HG03135 (cell line): Measurements from ENCODE around the gene MADCAM1.
"Not testable (repeated sequence)": the region's sequence is repeated elsewhere in the genome, so short reads cannot be mapped to it uniquely, and the experiment has no call there.

Experiments used
- ATAC-seq: cut with Tn5 transposase; IDR thresholded peaks from one replicate; pipeline ENCODE4 v1.9.1; 2021; ENCODE audit warnings: mild to moderate bottlenecking, moderate library complexity; ENCODE audit not compliant: unreplicated experiment

MADCAM1 gene

GRCh38 chr19:496112-496665 lies at the start of gene MADCAM1:
TSS of gene MADCAM1 (plus strand) at chr19:496486. CDS start at chr19:496500, 14 bp downstream.
- no peak for ATAC-seq

- ATAC-seq, result no peak
Observed at GRCh38 chr19:447064-447426, 49.2 kb upstream of the MADCAM1 start.

DNA sequence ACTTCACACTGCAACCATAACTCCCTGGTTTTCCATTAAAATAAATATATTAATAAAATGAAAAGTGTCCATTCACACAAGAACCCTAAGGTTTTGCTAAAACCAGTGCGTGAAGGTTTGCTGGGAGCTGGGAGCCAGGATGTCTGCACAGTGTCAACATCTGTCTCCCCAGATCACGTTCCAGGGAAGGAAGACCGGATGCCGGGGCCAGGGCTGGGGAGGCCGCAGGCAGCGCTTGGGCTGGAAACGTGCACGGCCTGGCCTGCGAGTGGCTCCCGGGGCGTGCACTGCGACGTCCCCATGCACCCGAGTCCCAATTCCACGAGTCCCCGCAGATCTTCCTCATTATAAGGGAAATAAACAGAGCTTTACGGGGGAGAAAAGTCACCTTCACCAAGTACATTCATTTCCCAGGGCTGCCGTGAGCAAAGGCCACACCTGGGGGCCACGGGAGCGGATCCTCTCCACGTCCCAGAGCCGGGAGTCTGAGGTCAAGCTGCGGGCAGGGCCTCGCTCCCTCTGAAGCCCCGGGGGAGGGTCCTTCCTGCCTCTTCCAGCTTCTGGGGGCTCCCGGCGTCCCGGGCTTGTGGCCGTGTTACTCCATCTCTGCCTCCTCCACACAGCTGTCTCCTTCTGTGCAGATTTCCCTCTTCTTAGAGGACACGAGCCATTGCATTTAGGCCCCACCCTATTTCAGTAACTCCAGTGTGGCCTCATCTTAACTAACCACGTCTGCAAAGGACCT lies 48.3 kb upstream of the MADCAM1 start:
- no peak for ATAC-seq

DNA sequence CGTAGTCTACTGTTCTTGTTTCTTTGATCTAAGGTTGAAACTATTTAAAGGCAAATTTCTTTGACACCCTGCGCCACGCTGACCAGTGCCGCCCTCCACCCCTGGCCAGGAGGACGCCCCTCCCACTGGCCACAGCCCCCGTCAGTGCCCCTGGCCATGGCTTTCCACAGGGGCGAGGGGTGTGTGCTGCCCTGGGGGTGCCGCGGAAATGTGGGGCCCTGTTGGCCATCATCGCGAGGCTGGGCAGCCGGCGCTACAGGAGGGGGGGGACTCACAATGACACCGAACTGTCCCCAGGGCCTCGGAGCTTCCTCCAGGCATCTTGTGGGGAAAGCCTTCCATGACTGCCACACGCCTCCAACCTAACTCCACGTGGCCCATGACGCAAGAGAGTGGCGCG lies 46.4 kb upstream of the MADCAM1 start:
- no peak for ATAC-seq

GRCh38 chr19:450912-451481 lies 45.3 kb upstream of the MADCAM1 start:
- ATAC-seq, result not testable (repeated sequence)

GRCh38 chr19:452829-453228 lies 43.5 kb upstream of the MADCAM1 start:
- no peak for ATAC-seq

DNA sequence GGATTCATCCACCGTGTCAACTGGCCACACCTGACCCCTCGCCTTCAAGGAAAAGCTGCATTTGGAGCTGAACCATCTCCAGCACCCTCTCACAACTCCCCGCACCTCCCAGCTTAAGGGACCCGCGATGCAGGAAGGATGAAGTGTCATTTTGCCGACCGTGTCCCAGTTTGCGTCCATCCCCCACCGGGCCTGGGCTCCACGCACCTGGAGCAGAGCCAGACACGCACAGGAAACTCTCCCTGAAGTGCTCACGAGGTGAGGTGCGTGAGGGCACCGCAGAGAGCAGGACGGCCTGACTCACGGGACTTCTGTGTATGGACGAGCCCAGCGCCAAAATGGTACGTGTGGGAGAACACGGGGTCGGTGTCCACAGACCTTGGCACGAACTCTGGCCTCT lies 42.7 kb upstream of the MADCAM1 start:
- ATAC-seq, result no peak

DNA sequence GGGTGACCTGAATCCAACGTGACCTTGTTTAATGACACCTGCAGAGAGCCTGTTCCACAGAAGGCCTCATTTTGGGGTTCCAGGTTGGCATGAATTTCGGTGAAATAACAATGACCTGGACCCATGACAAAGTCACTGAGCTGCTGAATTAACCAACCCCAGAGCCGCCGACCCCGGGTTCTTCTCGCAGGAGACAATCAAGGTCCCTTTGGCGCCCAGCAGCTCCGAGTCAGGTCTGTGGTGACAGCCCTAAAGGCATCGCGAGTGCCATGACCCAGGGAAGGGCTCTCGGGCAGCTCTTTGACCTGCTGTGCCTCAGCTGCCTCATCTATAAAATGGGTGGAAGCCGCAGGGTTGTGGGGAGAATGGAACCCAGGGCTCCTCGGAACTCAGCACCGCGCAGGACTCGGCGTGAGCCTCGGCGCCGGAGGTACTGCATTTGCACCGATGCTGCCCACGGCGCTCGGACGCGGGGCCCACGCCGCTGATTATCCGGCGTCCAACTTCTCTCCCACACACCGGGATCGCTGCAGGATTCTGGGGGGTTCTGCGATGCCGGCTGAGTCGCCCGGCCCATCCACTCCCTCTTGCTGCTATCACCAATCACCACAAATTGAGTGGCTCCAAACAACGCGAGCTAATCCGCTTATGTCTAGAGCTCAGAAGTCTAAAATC lies 41.1 kb upstream of the MADCAM1 start:
- no peak for ATAC-seq

- no peak for ATAC-seq
Observed at GRCh38 chr19:455851-456546, 40.3 kb upstream of the MADCAM1 start.

DNA sequence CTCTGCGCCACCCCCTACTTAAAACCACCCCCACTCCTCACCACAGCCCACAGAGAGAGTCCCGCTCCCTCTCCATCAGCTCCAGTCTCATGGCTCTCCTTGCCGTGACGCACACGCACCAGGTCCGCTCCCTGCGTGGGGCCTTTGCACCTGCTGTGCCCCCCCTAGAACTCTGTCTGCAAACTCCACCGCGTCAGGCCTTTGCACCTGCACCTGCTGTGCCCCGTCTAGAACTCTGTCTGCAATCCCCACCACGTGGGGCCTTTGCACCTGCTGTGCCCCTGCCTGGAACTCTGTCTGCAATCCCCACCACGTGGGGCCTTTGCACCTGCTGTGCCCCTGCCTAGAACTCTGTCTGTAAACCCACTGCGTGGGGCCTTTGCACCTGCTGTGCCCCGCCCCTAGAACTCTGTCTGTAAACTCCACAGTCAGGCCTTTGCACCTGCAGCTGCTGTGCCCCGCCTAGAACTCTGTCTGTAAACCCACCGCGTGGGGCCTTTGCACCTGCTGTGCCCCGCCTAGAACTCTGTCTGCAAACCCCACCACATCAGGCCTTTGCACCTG lies 39.7 kb upstream of the MADCAM1 start:
- no peak for ATAC-seq

DNA sequence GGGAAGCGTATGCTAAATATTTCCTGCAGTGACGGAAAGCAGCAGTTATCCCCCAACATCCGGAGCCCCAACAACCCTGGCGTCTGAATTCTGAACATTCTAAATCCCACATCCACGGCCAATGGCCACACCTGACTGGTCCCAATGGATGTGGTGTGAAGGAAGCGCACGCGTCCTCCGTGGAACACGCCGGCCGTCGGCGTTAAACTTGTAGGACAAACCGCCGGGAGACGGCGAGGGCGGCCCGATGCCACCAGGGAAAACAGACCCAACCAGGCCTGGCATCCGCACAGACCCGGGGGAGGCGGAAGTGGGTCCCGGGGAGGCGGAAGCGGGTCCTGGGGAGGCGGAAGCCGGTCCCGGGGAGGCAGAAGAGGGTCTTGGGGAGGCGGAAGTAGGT lies 38.6 kb upstream of the MADCAM1 start:
- ATAC-seq, result no peak

GRCh38 chr19:458091-459042 lies 37.9 kb upstream of the MADCAM1 start:
- no peak for ATAC-seq

DNA sequence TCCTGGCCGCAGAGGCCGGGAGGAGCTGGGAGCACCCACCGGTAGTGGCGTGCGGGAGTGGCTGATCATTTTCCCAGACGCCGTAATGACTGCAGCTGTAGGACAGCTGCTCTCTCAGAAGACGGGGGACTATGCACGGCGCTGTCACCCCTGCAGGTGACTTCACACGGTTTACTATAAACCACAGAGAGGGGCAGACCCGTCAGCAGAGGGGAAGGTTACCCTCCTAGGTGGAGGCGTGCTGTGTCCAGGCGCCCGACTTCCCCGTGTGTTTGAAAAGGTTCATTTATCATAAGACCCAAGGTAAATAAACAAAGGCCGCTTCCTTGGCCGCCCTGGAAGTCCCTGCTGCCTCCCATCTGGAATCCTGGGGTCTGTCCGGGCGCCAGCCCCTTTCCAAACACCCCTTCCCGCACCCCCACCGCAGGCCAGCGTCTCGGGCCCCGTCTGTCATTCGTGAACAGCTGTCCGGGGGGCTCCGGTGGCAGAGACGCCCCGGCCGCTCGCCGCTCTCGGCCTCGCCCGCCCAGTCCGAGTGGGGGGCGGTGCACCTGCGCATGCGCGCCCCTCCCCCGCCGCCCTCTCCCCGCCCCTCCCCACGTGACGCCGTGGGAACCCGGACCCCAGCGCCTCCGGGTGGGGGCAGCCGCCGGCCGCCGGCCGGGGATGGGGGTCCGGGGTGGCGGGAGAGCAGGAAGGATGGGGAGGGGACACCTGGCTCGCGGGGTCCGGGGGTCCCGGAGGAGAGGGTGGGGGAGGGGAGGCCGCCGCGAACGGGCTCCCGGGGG lies 36.4 kb upstream of the MADCAM1 start:
- ATAC-seq, result no peak

DNA sequence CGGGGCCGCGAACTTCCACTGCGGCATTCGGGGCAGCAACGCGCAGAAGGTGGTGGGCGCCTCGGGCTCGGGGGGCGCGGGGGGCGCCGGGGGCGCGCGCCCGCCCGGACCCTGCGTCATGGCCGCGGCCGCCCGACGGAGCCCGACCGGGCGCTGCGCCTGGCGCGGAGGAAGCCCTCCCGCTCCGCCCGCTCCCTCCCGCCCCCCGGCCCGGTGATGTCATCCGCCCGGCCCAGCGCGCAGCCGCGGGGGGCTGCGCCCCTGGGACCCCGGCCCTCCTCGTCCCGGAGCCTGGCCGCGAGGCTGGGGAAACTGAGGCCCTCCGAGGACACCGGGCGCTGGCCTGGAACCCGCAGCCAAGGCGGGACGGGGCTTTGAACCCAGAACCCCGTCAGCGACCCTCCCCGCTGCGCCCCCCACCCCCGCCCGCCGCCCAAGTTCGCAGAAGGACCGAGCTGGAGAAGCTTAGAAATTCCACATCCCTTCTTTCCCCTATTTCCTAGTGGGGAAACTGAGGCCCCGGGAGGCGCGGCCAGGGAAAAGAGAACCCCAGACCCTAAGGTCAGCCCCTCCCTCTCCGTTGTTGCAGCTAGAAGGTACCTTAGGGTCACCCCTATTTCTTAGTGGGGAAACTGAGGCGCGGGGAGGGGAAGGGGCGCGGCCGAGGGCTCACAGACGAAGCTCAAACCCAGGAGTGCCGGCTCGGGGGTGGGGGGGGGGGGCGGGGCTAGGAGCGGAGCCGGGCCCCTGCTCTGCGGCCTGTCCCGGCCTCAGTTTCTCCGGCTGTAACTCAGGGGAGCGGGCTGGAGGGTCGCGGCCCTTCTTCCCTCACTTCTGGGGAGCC lies 35.2 kb upstream of the MADCAM1 start, which contains the start of gene SHC2:
Gene SHC2 (minus strand): TSS at position 157 of the 844 bp plus-strand sequence. CDS start 37 bp downstream, at position 120.
- ATAC-seq, result no peak

DNA sequence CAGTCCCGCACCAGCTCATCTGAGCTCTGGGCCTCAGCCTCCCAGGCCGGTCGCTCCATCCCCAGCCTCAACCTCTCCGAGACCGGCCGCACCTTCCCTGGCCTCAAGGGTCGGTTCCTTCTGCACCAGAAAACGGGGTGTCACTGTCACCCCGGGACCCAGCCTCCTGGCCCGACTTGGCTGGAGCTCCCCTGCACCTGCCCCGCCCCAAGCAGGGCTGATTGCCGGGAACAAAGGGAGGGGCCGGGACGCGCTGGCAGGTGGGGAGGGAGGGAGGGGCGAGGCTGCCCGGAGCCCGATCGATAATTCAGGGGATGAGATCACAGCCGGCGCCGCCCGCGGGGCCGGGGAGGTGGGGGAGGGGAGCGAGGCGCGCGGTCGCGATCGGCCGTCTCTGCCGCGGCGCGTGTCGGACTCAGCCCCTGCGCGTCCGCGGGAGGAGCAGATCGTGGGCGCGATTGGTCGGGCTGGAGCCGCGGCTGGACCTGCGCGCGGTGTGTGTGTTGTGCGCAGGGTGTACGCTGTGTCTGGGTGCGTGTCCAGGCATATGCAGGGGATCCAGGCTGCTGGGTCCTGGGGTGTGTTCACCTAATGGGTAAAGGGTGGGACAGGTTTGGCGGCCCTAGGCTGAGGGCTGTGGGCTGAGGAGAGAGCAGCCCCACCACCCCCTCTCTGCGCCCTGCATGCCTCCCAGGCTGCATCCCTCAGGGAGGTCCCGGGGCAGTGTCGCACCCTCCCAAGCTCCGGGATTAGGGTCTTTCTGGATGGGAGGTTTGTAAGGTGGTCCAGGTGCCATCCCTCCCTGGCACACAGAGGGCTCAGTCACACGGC lies 34.4 kb upstream of the MADCAM1 start:
- no peak for ATAC-seq

- no peak for ATAC-seq
Observed at GRCh38 chr19:463483-464207, 32.6 kb upstream of the MADCAM1 start.

DNA sequence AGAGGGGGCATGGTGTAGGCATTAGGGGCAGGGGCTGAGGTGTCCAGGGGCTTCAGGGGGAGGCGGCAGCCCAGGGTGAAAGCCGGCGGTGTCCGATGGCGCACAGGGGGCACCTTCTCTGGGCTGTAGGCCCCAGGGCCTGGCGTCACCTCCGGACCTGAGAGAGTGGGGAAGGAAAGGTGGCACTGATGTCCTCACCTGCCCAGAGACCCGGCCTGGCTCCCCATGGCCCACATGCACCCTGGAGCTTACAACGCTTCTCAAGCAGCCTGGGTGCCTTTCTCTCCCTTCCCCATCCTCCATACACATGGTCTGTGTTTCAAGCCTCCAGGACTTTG lies 32.1 kb upstream of the MADCAM1 start:
- no peak for ATAC-seq
